ENCODE measurements around the gene SNAP91. TPM values are rescaled to one million over a fixed set of nuclear protein-coding genes. Genes with fewer than 3 reads are reported as not detected.
A peak's percentile ranks its signal among the peaks of the same experiment; 100 is the strongest.
"Not testable (repeated sequence)": the region's sequence is repeated elsewhere in the genome, so short reads cannot be mapped to it uniquely, and the experiment has no call there.

The SNAP91 gene
- total RNA-seq, 1 experiment from 2014 or later = 0.45 TPM

- H3K4me3 ChIP-seq (ENCODE audit: insufficient read depth, low read depth, low read length) = no peak overlapping the region
- DNase-seq = no peak
- no peaks in the 10 kb centered on the region for H3K36me3 ChIP-seq (replicated peaks; ENCODE audit: control insufficient read depth, insufficient read depth, low read length)
- H3K27me3 ChIP-seq (ENCODE audit: control insufficient read depth, insufficient read depth, low read length) = peaks cover 22% of the 10 kb centered on the region
These were observed 6.2 kb downstream of the SNAP91 start for GRCh38 chr6:83702749-83703148.

DNA sequence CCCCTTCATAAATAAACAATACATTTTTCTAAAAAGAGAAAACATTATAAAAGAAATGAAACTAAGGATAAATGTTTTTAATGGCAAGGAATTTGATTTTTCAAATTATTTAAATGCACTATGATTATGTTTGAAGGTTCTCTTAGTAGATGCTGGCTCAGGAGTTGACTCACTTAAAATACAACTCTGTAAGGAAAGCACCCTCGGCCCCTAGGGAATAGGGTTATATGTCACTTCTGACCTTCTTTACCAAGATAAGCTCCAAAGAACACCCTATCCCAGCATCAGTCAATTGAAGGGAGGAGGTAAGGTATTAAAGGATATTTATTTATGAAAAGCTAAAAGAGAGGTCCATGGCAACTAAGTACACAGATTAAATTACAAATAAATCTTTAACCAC lies 6.8 kb downstream of the SNAP91 start:
- peaks cover 15% of the 10 kb centered on the region for H3K27me3 ChIP-seq (ENCODE audit: control insufficient read depth, insufficient read depth, low read length)
- DNase-seq = no peak
- no peaks in the 10 kb centered on the region for H3K36me3 ChIP-seq (replicated peaks; ENCODE audit: control insufficient read depth, insufficient read depth, low read length)

GRCh38 chr6:83696674-83697073 lies 12.2 kb downstream of the SNAP91 start:
- H3K4me3 ChIP-seq (ENCODE audit: insufficient read depth, low read depth, low read length) = no peak overlapping the region
- H3K27me3 ChIP-seq (ENCODE audit: control insufficient read depth, insufficient read depth, low read length) = no peaks in the 10 kb centered on the region
- no peak for DNase-seq
- no peaks in the 10 kb centered on the region for H3K36me3 ChIP-seq (replicated peaks; ENCODE audit: control insufficient read depth, insufficient read depth, low read length)

More for the DNA sequence above, 6.8 kb downstream of the SNAP91 start:
- H3K4me3 ChIP-seq (ENCODE audit: insufficient read depth, low read depth, low read length) = no peak overlapping the region

GRCh38 chr6:83685481-83685880 lies 23.4 kb downstream of the SNAP91 start:
- no peak overlapping the region for H3K4me3 ChIP-seq (ENCODE audit: insufficient read depth, low read depth, low read length)
- DNase-seq = no peak
- H3K36me3 ChIP-seq (replicated peaks; ENCODE audit: control insufficient read depth, insufficient read depth, low read length) = no peaks in the 10 kb centered on the region
- H3K27me3 ChIP-seq (ENCODE audit: control insufficient read depth, insufficient read depth, low read length) = no peaks in the 10 kb centered on the region

- no peak for DNase-seq
- no peak overlapping the region for H3K4me3 ChIP-seq (ENCODE audit: insufficient read depth, low read depth, low read length)
- no peaks in the 10 kb centered on the region for H3K27me3 ChIP-seq (ENCODE audit: control insufficient read depth, insufficient read depth, low read length)
- H3K36me3 ChIP-seq (replicated peaks; ENCODE audit: control insufficient read depth, insufficient read depth, low read length) = no peaks in the 10 kb centered on the region
These were observed 31.1 kb downstream of the SNAP91 start for GRCh38 chr6:83677791-83678190.

GRCh38 chr6:83637953-83638352 lies 70.9 kb downstream of the SNAP91 start:
- no peak for DNase-seq
- Histone ChIP-seq H3K27me3 (ENCODE audit: control insufficient read depth, insufficient read depth, low read length) (no peaks in the 10 kb centered on the region), H3K36me3 (replicated peaks; ENCODE audit: control insufficient read depth, insufficient read depth, low read length) (no peaks in the 10 kb centered on the region), H3K4me3 (ENCODE audit: insufficient read depth, low read depth, low read length) (no peak overlapping the region)

DNA sequence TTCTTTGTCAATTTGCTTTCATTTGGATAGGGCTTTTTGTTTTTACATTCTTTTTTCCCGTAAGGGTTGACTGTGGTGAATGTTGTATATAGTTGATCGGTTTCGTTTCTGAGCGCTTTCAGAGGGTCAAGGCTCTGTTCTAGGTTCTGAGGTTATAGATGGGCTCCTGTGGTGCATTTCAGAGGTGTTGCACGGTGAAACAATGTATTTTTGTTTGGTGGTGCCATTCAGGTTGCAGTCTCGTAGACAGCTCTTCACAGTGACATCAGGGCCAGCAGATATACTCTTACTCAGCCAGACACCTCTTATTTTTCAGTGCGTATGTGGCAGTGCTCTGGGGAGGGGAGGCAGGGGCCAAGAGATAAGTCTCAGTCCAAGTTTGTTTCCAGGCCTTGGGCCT lies 72.1 kb downstream of the SNAP91 start:
- no peak for DNase-seq

GRCh38 chr6:83633609-83634008 lies 75.3 kb downstream of the SNAP91 start:
- H3K27me3 ChIP-seq (ENCODE audit: control insufficient read depth, insufficient read depth, low read length) = no peaks in the 10 kb centered on the region
- H3K4me3 ChIP-seq (ENCODE audit: insufficient read depth, low read depth, low read length) = no peak overlapping the region
- DNase-seq = no peak
- H3K36me3 ChIP-seq (replicated peaks; ENCODE audit: control insufficient read depth, insufficient read depth, low read length) = no peaks in the 10 kb centered on the region

More for the DNA sequence above, 72.1 kb downstream of the SNAP91 start:
- no peak overlapping the region for H3K4me3 ChIP-seq (ENCODE audit: insufficient read depth, low read depth, low read length)
- H3K27me3 ChIP-seq (ENCODE audit: control insufficient read depth, insufficient read depth, low read length) = no peaks in the 10 kb centered on the region
- H3K36me3 ChIP-seq (replicated peaks; ENCODE audit: control insufficient read depth, insufficient read depth, low read length) = no peaks in the 10 kb centered on the region

DNA sequence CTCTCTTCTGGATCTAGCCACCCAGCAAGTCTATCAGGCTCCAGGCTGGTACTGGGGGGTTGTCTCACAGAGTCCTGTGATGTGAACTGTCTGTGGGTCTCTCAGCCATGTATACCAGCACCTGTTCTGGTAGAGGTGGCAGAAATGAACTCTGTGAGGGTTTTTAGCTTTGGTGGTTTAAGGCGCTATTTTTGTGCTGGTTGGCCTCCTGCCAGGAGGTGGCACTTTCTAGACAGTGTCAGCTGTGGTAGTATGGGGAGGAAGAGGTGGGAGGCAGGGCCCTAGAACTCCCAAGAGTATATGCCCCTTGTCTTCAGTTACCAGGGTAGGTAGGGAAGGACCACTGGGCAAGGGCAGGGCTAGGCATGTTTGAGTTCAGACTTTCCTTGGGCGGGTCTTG lies 75.8 kb downstream of the SNAP91 start:
- Histone ChIP-seq H3K27me3 (ENCODE audit: control insufficient read depth, insufficient read depth, low read length) (no peaks in the 10 kb centered on the region), H3K36me3 (replicated peaks; ENCODE audit: control insufficient read depth, insufficient read depth, low read length) (no peaks in the 10 kb centered on the region), H3K4me3 (ENCODE audit: insufficient read depth, low read depth, low read length) (no peak overlapping the region)
- DNase-seq = no peak

DNA sequence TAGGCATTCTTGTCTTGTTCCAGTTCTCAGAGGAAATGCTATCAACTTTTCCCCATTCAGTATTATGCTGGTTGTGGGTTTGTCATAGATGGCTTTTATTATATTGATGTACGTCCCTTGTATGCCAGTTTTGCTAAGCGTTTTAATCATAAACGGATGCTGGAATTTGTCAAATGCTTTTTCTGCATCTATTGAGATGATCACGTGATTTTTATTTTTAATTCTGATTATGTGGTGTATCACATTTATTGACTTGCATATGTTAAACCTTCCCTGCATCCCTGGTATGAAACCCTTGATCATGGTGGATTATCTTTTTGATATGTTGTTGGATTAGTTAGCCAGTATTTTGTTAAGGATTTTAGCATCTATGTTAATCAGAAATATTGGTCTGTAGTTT lies 79.0 kb downstream of the SNAP91 start:
- not testable (repeated sequence) for H3K27me3 ChIP-seq (ENCODE audit: control insufficient read depth, insufficient read depth, low read length); H3K36me3 ChIP-seq (replicated peaks; ENCODE audit: control insufficient read depth, insufficient read depth, low read length); H3K4me3 ChIP-seq (ENCODE audit: insufficient read depth, low read depth, low read length); DNase-seq

GRCh38 chr6:83615025-83615999 lies 93.6 kb downstream of the SNAP91 start:
- H3K27me3 ChIP-seq (ENCODE audit: control insufficient read depth, insufficient read depth, low read length) = no peaks in the 10 kb centered on the region
- DNase-seq = peak; percentile 41
- H3K4me3 ChIP-seq (ENCODE audit: insufficient read depth, low read depth, low read length) = no peak overlapping the region
- H3K36me3 ChIP-seq (replicated peaks; ENCODE audit: control insufficient read depth, insufficient read depth, low read length) = no peaks in the 10 kb centered on the region

- no peaks in the 10 kb centered on the region for H3K36me3 ChIP-seq (replicated peaks; ENCODE audit: control insufficient read depth, insufficient read depth, low read length)
- no peak for DNase-seq
- no peaks in the 10 kb centered on the region for H3K27me3 ChIP-seq (ENCODE audit: control insufficient read depth, insufficient read depth, low read length)
- H3K4me3 ChIP-seq (ENCODE audit: insufficient read depth, low read depth, low read length) = no peak overlapping the region
These were observed 95.5 kb downstream of the SNAP91 start for GRCh38 chr6:83613378-83613777.

DNA sequence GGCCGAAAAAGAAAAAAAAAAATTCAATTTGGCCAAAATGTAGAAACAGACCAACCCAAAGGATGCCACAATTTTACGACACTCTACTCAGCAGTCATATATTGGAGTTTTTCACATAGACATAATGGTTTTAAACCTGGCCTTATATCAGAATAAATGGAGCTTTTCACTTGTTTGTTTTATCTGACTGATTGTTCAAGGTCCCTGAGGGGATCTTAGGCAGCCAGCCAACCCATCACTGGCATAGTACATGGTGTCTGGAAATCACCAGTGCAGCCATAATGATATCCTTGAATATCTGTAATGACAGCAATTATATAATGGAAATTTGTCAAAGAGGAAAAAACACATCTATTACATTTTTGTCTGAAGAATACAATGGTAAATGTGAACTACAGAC lies 99.7 kb downstream of the SNAP91 start:
- H3K36me3 ChIP-seq (replicated peaks; ENCODE audit: control insufficient read depth, insufficient read depth, low read length) = no peaks in the 10 kb centered on the region
- no peak overlapping the region for H3K4me3 ChIP-seq (ENCODE audit: insufficient read depth, low read depth, low read length)
- no peaks in the 10 kb centered on the region for H3K27me3 ChIP-seq (ENCODE audit: control insufficient read depth, insufficient read depth, low read length)
- no peak for DNase-seq

DNA sequence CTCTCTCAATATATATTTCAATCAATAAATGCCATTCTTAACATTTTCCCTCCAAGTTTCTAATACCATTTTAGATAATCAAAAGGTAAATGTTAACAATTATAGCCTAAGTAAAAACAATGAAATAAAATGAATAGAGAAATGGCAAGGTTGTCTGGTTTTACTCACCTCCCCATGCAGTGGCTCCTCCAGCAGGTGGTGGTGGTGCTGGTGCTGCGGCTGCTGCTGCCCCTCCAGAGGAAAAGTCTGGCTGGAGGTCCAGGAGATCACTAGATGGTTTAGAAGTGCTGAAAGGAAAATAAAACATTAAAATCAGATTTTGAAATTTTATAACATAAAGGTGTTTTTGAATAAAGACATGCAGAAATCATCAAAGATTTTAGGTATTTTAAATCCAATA lies 103.4 kb downstream of the SNAP91 start:
- no peak overlapping the region for H3K4me3 ChIP-seq (ENCODE audit: insufficient read depth, low read depth, low read length)
- no peaks in the 10 kb centered on the region for H3K36me3 ChIP-seq (replicated peaks; ENCODE audit: control insufficient read depth, insufficient read depth, low read length)
- H3K27me3 ChIP-seq (ENCODE audit: control insufficient read depth, insufficient read depth, low read length) = no peaks in the 10 kb centered on the region
- DNase-seq = peak; percentile 7

DNA sequence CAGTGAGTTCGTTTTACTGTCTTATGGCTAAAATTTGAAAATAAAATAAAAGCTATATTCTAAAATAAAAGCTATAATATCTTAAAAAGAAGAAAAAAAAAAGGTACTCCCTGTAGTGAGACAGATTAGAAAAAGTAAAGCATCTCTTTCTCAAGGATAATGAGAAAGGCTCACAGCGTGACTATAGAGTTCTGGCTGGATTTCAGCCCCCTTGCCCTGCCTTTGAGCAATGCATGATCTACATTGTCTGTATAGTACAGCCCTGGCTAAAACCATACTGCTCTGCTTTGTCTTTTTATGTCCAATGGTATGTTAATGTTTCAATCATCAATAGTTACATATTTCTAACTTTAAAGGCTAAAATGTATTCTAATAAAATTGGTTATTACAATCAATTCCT lies 105.3 kb downstream of the SNAP91 start:
- H3K4me3 ChIP-seq (ENCODE audit: insufficient read depth, low read depth, low read length) = no peak overlapping the region
- no peaks in the 10 kb centered on the region for H3K27me3 ChIP-seq (ENCODE audit: control insufficient read depth, insufficient read depth, low read length)
- no peak for DNase-seq
- H3K36me3 ChIP-seq (replicated peaks; ENCODE audit: control insufficient read depth, insufficient read depth, low read length) = no peaks in the 10 kb centered on the region
